ENCODE measurements around the gene KDM7A. TPM values are rescaled to one million over a fixed set of nuclear protein-coding genes. Genes with fewer than 3 reads are reported as not detected.

The KDM7A gene
- 3.0 and 5.2 TPM in 2 replicates for polyA plus RNA-seq

DNA sequence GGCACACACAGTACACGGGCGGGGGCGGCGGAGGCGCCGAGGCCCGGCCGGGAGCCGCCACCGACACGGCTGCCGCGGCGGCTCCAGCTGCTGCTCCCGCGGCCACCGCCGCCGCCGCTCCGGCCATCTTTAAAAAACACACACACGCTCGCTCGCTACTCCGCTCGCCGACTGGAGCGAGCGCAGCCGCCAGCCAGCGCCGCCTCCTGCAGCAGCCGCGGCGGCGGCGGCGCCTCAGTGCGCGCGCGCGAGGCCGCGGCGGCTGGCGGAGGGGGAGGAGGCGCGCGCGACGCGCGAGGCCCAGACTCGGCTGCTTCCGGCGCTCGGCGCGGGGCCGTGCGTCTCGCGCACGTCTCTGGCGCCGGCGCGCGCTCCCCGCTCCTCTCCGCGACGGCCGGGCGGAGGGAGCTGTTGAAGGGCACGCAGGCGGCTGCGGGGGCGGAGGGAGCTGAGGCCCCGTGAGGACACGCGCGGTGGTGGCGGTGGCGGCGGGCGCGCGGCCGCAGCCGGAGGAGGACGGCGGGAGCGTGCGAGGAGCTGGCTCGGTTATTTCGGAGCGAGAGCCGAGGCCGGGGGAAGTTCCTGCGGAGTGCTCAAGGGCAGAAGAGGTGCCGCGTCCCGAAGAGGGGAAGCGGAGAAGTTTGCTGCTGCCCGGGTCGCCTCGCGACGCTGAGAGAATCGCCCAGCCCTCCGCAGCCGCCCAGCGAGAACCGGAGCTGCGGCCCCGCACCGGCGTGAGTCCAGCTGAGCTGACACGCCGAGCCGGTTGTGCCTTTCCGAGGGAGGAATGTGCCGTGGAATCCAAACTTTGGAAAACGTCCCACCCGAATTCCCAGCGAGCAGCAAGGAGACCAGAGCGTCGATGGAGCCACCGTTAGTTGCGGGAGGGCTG is at the start of gene KDM7A:
Gene KDM7A (minus strand): TSS at position 173 of the 892 bp plus-strand sequence. CDS start 46 bp downstream, at position 127.

DNA sequence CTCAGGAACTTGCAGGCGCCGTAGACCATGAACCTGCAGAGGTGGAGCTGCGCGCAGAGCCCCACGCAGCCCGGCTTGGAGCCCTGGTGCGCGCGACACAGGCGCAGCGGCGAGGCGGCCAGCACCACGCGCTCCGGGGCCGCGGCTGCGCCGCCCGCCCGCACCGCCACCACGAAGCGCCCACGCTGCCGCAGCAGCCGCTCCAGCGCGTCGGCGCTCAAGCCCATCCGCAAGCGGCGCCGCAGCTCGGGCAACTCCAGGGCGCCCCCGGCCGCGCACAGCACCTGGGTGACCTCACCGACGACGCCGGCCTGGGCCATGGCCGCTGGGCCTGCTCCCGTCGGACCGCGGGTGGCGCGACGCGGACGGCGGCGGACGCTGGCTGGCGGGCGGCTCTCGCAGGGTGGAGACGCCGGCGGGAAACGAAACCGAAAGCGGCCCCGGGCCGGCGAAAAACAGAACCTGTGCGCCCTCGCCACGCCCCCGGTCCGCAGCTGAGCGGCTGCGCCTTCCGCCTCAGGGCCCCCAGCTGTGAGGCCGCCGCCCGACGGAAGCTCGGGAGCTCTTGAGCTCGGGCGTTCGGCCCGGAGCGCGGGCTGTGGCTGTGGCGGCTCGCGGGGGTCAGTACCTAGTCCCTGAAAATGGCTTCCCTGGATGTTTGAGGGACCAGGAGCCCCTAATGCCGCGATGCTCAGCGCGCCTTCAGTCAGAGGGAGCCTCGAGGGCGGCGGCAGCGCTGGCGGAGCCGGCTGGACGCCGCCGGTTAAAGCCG is 114.1 kb downstream of the KDM7A start, which contains the start of gene PARP12:
Gene PARP12 (minus strand): TSS at position 424 of the 772 bp plus-strand sequence. CDS start 104 bp downstream, at position 320.

Other genes with a start within 250 kb of the KDM7A start
- gene PARP12, start 114.0 kb downstream of the KDM7A start, polyA plus RNA-seq = not detected in 2 replicates
- 48.5 and 55.7 TPM in 2 replicates for gene SLC37A3, start 221.5 kb upstream of the KDM7A start, polyA plus RNA-seq
- gene RAB19, start 227.1 kb upstream of the KDM7A start, polyA plus RNA-seq = not detected in 2 replicates